HEK293 (cell line): ENCODE measurements around the gene MEST.

Experiments used
- CTCF ChIP-seq: fragments of 450-650 bp; formaldehyde crosslinking; IDR thresholded peaks from 2 replicates; pipeline ENCODE4 v1.5.1; 2016; ENCODE audit warnings: missing biosample characterization, missing genetic modification characterization
- ZNF19 ChIP-seq: fragments of 450-650 bp; formaldehyde crosslinking; IDR thresholded peaks from 2 replicates; pipeline ENCODE4; 2016; ENCODE audit warnings: missing biosample characterization, missing genetic modification characterization, low read depth
- ZNF274 ChIP-seq, 2 experiments: fragments of 200-500 bp in 1 of 2; fragments of 450-650 bp in 1 of 2; sonication (Bioruptor generic) in 1 of 2; formaldehyde crosslinking in 1 of 2; IDR thresholded peaks; 2 replicates each; pipeline versions ENCODE4 v1.5.1 to v1.6.1; 2014 to 2016; ENCODE audit warnings: borderline replicate concordance in 1 of 2, inconsistent platforms in 1 of 2, low read length in 1 of 2, missing biosample characterization in 1 of 2, missing genetic modification characterization in 1 of 2
- ZNF280C ChIP-seq: fragments of 450-650 bp; formaldehyde crosslinking; IDR thresholded peaks from 2 replicates; pipeline ENCODE4 v1.5.1; 2016; ENCODE audit warnings: missing biosample characterization, missing genetic modification characterization
- ZNF692 ChIP-seq: fragments of 450-650 bp; formaldehyde crosslinking; IDR thresholded peaks from 2 replicates; pipeline ENCODE4 v1.5.1; 2016; ENCODE audit warnings: missing biosample characterization, missing genetic modification characterization
- TF ChIP-seq, protein P1 (sequence below): fragments of 450-650 bp; formaldehyde crosslinking; IDR thresholded peaks from 2 replicates; pipeline ENCODE4 v1.5.1; 2016; ENCODE audit warnings: missing biosample characterization, missing genetic modification characterization, borderline replicate concordance

- no peak for TF ChIP-seq ZNF19 (tag by site-specific recombination)
- no peak for TF ChIP-seq CTCF (tag by site-specific recombination)
- TF ChIP-seq, protein P1, sequence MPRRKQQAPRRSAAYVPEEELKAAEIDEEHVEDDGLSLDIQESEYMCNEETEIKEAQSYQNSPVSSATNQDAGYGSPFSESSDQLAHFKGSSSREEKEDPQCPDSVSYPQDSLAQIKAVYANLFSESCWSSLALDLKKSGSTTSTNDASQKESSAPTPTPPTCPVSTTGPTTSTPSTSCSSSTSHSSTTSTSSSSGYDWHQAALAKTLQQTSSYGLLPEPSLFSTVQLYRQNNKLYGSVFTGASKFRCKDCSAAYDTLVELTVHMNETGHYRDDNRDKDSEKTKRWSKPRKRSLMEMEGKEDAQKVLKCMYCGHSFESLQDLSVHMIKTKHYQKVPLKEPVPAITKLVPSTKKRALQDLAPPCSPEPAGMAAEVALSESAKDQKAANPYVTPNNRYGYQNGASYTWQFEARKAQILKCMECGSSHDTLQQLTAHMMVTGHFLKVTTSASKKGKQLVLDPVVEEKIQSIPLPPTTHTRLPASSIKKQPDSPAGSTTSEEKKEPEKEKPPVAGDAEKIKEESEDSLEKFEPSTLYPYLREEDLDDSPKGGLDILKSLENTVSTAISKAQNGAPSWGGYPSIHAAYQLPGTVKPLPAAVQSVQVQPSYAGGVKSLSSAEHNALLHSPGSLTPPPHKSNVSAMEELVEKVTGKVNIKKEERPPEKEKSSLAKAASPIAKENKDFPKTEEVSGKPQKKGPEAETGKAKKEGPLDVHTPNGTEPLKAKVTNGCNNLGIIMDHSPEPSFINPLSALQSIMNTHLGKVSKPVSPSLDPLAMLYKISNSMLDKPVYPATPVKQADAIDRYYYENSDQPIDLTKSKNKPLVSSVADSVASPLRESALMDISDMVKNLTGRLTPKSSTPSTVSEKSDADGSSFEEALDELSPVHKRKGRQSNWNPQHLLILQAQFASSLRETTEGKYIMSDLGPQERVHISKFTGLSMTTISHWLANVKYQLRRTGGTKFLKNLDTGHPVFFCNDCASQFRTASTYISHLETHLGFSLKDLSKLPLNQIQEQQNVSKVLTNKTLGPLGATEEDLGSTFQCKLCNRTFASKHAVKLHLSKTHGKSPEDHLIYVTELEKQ, result no peak
- no peak for TF ChIP-seq ZNF692
- TF ChIP-seq ZNF280C (tag by site-specific recombination), result no peak
- TF ChIP-seq ZNF274 (IDR thresholded peaks at IDR 0.05; ENCODE audit: low read length), result no peak
- TF ChIP-seq ZNF274 (tag by site-specific recombination; IDR thresholded peaks at IDR 0.05; ENCODE audit: borderline replicate concordance), result no peak
Measured at GRCh38 chr7:130444234-130444633, 47.7 kb upstream of the MEST start.
